ENCODE measurements around the gene CLPTM1.
"Not testable (repeated sequence)": the region's sequence is repeated elsewhere in the genome, so short reads cannot be mapped to it uniquely, and the experiment has no call there.

The CLPTM1 gene

GRCh38 chr19:44942067-44942571, 13.1 kb upstream of the CLPTM1 start, which contains the start of gene APOC4:
Gene APOC4, plus strand, starts transcription at chr19:44942237. Its CDS starts 41 bp downstream, at chr19:44942278.
- DNase-seq: no peak

DNA sequence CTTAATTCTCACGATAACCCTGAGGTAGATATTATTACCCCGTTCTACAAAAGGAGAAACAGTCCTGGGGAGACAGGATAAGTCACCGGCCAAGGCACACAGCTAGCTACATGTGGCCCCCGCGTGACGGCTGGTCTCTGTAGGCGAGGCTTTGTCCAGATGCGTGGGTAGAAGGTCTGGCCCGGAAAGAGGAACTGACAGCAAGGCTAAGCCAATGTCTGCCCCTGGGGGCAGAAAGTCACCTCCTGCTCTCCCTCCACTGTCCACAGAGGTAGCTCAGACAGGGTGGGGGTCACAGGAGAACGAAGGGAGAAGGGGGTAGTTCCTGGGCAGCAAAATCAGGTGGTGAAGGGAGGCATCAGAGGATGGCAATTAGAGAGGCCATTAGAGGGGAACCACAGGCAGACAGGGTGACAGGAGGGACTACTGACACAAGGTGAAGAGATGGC, 11.4 kb upstream of the CLPTM1 start:
- no peak for DNase-seq

- no peak for DNase-seq
Observed at GRCh38 chr19:44947041-44947581, 8.1 kb upstream of the CLPTM1 start.

DNA sequence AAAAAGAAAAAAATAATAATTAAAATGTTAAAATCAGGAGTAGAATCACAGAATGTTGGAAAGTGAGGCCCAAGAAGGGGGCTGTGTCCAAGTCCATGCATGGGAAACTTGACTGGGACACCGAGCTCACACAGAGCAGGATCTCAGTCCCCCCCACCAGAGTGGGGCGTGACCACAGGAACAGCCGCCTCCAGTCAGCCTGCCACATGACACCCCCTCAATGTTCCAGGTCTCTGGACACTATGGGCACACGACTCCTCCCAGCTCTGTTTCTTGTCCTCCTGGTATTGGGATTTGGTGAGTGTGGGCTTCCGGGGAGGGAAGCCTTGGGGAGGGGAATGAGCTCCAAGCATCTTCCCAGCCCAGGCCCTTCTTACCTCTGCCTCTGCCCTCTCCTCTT, 6.9 kb upstream of the CLPTM1 start:
- DNase-seq: no peak

DNA sequence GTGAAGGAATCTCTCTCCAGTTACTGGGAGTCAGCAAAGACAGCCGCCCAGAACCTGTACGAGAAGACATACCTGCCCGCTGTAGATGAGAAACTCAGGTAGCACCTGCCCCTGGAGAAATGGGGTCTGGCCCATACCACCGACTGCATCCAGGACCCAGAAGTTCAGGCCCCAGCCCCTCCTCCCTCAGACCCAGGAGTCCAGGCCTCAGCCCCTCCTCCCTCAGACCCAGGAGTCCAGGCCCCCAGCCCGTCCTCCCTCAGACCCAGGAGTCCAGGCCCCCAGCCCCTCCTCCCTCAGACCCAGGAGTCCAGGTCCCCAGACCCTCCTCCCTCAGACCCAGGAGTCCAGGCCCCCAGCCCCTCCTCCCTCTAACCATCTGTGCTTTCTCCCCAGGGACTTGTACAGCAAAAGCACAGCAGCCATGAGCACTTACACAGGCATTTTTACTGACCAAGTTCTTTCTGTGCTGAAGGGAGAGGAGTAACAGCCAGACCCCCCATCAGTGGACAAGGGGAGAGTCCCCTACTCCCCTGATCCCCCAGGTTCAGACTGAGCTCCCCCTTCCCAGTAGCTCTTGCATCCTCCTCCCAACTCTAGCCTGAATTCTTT, 6.3 kb upstream of the CLPTM1 start:
- no peak for DNase-seq

DNA sequence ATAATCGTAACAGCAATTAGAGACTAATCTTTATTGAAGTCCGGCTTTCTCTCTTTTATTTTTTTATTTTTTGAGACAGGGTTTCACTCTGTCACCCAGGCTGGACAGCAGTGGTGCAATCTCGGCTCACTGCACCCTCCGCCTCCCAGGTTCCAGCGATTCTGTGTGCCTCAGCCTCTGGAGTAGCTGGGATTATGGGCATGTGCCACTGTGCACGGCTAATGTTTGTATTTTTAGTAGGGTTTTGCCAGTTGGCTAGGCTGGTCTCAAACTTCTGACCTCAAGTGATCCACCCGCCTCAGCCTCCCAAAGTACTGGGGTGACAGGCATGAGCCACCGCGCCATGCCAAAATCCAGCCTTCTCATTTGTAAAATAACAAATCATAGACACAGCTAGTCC, 5.6 kb upstream of the CLPTM1 start:
- no peak for DNase-seq

DNA sequence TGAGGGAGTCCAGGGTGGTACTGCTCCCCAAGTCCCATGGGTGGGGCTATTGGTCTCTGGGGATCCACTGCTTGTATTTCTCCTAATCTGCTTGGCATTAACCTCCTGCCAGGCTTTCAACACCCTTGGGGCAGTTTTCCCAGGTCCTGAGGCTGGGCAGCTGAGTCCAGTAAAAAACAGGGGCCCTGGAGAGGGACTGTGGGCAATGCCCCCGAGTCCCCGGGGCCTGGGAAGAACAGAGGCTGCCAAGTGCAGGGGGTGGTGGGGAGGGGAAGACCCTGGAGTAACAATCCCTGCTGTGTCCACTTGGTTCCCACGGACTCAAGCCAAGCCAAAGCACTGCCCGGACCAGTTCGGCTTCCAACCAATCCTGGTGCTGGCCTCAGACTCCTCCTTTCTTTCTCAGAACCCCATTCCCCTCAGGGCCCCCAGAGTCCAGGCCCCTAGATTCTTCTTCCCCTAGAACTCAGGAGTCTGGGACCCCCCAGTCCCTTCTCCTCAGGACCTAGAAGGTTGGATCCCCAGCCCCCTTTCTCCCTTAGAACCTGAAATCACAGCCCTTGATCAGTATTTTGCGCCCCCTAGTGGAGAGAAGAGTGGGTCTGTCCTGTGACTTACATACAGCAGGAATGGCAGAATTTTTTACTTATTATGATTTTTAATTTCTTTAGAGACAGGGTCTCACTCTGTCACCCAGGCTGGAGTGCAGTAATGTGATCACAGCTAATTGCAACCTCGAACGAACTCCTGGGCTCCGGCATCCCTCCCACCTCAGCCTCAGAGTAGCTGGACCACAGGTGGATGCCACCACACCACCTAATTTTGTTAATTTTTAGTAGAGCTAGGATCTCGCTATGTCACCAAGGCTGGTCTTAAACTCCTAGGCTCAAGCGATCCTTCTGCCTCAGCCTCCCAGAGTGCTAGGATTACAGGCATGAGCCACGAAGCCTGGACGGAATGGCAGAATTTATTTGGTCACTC, 3.7 kb upstream of the CLPTM1 start:
- DNase-seq: peak; percentile 24 to 55

GRCh38 chr19:44954278-44954648, 917 bp upstream of the CLPTM1 start:
- DNase-seq: no peak

DNA sequence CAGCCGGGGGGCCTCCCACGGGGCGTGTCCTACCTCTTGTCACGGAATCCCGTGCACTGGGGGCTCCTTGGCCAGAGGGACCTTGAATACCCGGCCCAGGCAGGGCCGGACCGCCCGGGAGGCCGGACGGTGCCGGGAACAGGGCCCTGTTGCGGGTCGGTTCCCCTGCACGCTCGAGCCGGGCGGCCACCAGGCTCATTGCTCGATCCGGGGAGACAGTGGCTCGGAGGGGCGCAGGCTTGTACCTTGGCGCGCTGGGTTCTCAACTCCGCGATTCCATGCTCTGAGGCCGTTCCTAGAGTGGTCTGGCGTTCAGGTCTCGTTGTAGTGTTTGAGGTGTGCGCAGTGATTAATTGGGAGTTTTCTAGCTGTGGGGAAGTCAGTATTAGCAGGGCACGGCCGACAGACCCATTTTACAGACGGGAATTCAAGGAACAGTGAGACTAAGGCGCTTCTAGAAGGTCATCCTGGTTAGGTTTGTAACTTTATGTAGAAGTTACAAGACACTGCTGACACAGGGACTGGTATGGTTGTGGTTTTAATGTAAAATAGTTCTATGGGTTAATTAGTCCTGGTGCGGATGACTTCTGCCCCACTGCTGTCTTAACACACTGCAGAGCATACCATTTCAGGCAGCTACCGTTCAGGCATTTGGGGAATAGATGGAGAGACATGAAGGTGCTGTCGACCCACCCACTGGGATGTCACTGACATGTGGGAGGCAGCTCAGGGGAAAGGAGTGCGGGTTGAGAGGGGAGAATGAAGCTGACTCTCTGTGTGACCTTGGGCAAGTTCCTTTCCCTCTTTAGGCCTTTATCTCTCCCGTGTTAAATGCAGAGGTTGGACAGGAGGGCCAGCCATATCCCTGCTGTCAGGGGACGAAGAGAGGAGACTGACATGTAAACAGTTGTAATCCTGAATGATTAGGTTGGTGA, 592 bp downstream of the CLPTM1 start:
- DNase-seq: no peak

GRCh38 chr19:44957526-44957925, 2.3 kb downstream of the CLPTM1 start:
- no peak for DNase-seq

DNA sequence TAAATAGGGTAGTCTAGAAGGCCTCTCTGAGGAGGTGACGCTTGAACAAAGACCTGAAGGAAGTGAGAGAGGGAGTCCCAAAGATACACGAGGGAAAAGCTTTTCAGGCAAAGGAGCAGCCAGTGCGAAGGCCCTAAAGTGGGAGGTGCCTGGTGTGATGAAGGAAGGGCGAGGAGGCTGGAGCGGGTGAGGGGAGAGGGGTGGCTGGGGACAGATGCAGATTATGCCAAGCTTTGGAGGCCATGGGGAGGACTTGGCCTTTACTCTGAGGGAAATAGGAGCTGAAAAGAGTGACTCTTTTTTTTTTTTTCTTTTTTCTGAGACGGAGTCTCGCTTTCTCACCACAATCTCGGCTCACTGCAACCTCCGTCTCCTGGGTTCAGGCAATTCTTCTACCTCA, 2.9 kb downstream of the CLPTM1 start:
- DNase-seq: no peak

DNA sequence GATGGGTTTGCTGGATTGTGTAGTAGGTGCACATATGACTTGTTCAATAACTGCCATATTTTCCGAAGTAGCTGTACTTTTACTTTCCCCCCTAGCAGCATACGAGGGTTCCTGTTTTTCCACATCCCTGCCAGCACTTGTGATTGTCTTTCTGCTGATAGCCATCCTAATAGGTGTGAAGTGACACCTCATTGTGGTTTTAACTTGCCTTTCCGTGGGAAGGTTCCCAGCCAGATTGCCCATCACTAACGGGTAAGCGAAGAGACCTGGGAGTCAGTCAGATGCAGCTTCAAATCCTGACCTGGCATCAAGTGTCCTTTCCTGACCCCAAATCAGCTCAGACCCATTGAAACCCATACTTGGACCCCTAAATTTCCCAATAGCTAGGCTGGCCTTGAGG, 4.5 kb downstream of the CLPTM1 start:
- DNase-seq: no peak

- DNase-seq: no peak
Observed at GRCh38 chr19:44960906-44961728, 5.9 kb downstream of the CLPTM1 start.

DNA sequence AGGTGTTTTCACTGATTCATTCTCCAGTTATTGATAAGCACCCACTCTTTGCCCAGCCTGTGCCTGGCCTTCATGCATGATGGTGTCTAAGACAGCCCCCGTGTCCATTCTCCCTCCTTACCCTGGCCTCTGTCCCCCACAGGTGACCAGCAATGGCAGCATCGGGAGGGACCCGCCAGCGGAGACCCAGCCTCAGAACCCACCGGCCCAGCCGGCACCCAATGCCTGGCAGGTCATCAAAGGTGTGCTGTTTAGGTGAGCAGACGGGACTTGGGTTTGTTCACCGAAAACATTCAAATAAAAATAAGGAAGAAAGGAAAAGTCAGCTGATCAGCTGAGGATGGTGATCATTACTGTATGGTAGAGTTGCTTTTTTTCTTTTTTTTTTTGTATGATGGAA, 6.6 kb downstream of the CLPTM1 start:
- DNase-seq: no peak

DNA sequence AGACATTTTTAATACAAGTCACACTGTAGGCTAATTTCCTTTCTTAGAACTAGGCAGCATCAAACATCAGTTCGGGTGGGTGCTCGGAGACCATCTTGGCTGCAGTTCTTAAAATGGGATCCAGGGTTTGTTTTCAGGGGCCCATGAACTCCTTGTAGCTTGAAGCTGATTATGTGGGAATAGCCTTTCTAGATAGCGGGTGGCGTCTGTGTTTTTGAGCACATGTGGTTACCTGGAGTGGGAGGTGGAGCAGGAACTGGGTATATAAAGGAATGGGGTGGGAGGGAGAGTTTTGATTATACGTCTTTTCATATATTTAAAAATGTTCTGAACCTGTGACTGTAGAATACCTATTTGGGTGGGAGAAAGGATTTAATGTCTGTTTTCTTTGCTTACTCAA, 12.9 kb downstream of the CLPTM1 start:
- DNase-seq: no peak

DNA sequence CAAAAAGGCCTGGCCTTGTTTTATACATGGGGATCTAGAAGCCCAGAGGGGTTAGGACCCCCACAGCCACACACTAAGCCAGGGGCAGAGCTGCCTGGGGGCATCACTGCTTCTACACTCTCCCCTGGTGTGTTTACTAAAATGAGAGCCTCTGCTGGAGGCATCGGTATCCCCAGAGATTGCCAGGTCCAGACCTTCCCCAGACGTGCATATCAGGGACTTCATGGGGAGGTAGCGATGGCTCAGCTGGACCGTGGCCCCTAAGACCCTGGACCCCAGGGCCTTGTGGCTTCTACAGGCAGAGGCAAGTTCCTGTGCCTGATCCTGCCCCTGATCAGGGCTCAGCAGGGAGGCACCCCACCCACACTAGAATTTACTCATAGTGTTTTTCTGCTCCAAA, 13.5 kb downstream of the CLPTM1 start:
- DNase-seq: no peak

DNA sequence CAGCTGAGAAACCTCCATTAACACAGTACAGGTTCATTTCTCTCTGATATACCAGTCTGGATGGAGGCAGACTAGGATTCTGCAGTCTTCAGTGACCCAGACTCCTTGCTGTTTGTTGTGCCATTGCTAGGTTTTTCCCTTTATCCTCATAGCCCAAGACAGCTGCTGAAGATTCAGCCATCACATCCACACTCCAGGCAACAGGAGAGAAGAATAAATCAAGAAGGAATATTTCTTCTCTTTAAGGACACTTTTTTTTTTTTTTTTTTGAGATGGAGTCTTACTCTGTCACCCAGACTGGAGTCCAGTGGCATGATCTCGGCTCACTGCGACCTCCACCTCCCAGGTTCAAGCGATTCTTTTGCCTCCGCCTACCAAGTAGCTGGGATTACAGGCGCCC, 14.3 kb downstream of the CLPTM1 start:
- DNase-seq: no peak

GRCh38 chr19:44971451-44971850, 16.3 kb downstream of the CLPTM1 start:
- DNase-seq: not testable (repeated sequence)

- no peak for DNase-seq
Observed at GRCh38 chr19:44972802-44973201, 17.6 kb downstream of the CLPTM1 start.

- no peak for DNase-seq
Observed at GRCh38 chr19:44973982-44974735, 19.0 kb downstream of the CLPTM1 start.

GRCh38 chr19:44974857-44975256, 19.7 kb downstream of the CLPTM1 start:
- DNase-seq: no peak
